NT2/D1 (cell line): ENCODE measurements around the gene ABO.

Source experiments
- SUZ12 ChIP-seq: IDR thresholded peaks from 2 replicates; pipeline ENCODE4 v1.6.1; 2011; ENCODE audit not compliant: insufficient read length, insufficient read depth; ENCODE audit errors: extremely low read depth
- YY1 ChIP-seq: IDR thresholded peaks from 2 replicates; pipeline ENCODE4 v1.6.1; 2011; ENCODE audit not compliant: insufficient read length, insufficient read depth

DNA sequence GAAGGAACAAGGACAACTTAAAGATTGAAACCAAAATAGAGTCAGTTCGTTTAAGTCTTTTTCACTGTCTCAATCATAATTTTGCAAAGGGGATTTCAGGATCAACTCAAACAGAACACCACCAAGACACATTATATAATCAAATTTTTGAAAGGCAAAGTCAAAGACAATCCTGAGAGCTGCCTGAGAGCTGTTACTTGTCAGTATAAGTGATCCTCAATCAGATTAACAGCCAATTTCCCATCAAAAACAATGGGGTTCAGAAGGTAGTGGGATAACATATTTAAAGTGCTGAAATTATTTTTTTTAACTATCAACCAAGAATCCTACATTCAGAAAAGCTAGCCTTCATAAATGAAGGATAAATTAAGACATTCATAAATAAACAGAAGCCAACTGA lies 19.3 kb upstream of the ABO start:
- TF ChIP-seq SUZ12 (no peak), YY1 (no peak)
